GM12878 (cell line): Measurements from ENCODE around the gene CAPN15. TPM values are rescaled to one million over a fixed set of nuclear protein-coding genes. Genes with fewer than 3 reads are reported as not detected.

Source experiments
- ATAC-seq: fragments of 200-7000 bp; cut with Tn5 transposase; 3 replicates; pipeline ENCODE4 v1.9.1; 2020; ENCODE audit warnings: mild to moderate bottlenecking, moderate library complexity
- BruUV-seq: library from RNA; stranded (reverse); fragments of 400-500 nt; replicated peaks from 2 replicates; lab custom pipeline; 2021; lab: Mats Ljungman, UMichigan
- CTCF ChIA-PET: fragments of 300-600 bp; sonication (Branson Sonifier 250); formaldehyde crosslinking; extraction: SDS; loops from one replicate; lab custom pipeline; 2021; ENCODE audit warnings: inconsistent platforms; lab: Yijun Ruan, JAX
- POLR2A ChIA-PET: fragments of 350-600 bp; formaldehyde crosslinking; extraction: SDS; loops from one replicate; lab custom pipeline; 2021; ENCODE audit warnings: inconsistent platforms; lab: Charles Lee
- RAD21 ChIA-PET: fragments of 300-600 bp; sonication (Branson Sonifier 250); formaldehyde crosslinking; loops from one replicate; lab custom pipeline; 2023; ENCODE audit warnings: antibody characterized with exemption; ENCODE audit not compliant: unreplicated experiment; lab: Charles Lee
- SMC1A ChIA-PET: fragments of 300-600 bp; sonication (Branson Sonifier 250); formaldehyde crosslinking; loops from one replicate; lab custom pipeline; 2023; ENCODE audit not compliant: unreplicated experiment, uncharacterized antibody; lab: Charles Lee
- DNase-seq: peaks from one replicate; pipeline ENCODE4 v3.0.0-alpha.2; 2011; ENCODE audit warnings: low read depth, low spot score
- FAIRE-seq: peaks from 3 replicates; lab custom pipeline; 2011; peaks lifted over from hg19 to GRCh38; lab: Jason Lieb, UNC
- H2AFZ ChIP-seq: 2 replicates; pipeline ENCODE4 v1.6.0; 2011; ENCODE audit warnings: low read depth, low read length, control low read depth; ENCODE audit not compliant: control insufficient read depth
- H3K27ac ChIP-seq: 2 replicates; pipeline ENCODE4 v1.5.1; 2011; ENCODE audit warnings: control low read depth; ENCODE audit not compliant: control insufficient read depth, insufficient read depth
- H3K27me3 ChIP-seq, 2 experiments: replicated peaks in 1 of 2; 2 replicates each; pipeline versions ENCODE4 v1.6.0 to v1.6.1; 2011; ENCODE audit warnings: low read length in 1 of 2; ENCODE audit not compliant: control insufficient read depth in 2 of 2, insufficient read depth in 2 of 2
- H3K36me3 ChIP-seq, 2 experiments: 2 replicates each; pipeline ENCODE4 v1.5.1; 2011; ENCODE audit warnings: low read length in 1 of 2; ENCODE audit not compliant: control insufficient read depth in 2 of 2, insufficient read depth in 2 of 2
- H3K4me1 ChIP-seq: 2 replicates; pipeline ENCODE4 v1.6.1; 2011; ENCODE audit warnings: mild to moderate bottlenecking, low read length, moderate library complexity, mixed read lengths; ENCODE audit not compliant: control insufficient read depth, insufficient read depth
- H3K4me2 ChIP-seq: 2 replicates; pipeline ENCODE4 v1.6.0; 2011; ENCODE audit warnings: control low read depth; ENCODE audit not compliant: control insufficient read depth, insufficient read depth
- H3K4me3 ChIP-seq: fragments of 200-600 bp; sonication (generic); 2 replicates; pipeline ENCODE4 v1.5.1; 2016
- H3K79me2 ChIP-seq: 2 replicates; pipeline ENCODE4 v1.6.0; 2011; ENCODE audit warnings: low read length; ENCODE audit not compliant: control insufficient read depth, insufficient read depth
- H3K9ac ChIP-seq: 2 replicates; pipeline ENCODE4 v1.8.0; 2011; ENCODE audit warnings: low read length, control low read depth, mixed read lengths; ENCODE audit not compliant: control insufficient read depth, insufficient read depth
- H3K9me3 ChIP-seq: replicated peaks from 3 replicates; pipeline ENCODE4 v1.5.1; 2011; ENCODE audit warnings: mild to moderate bottlenecking, low read length; ENCODE audit not compliant: control insufficient read depth, insufficient read depth
- H4K20me1 ChIP-seq: 2 replicates; pipeline ENCODE4 v1.6.0; 2011; ENCODE audit not compliant: control insufficient read depth, insufficient read depth
- BHLHE40 ChIP-seq, 2 experiments: fragments of 450-650 bp in 1 of 2; IDR thresholded peaks; 2 replicates each; pipeline ENCODE4 v1.6.1; 2011 to 2017; ENCODE audit warnings: low read depth in 2 of 2, borderline replicate concordance in 1 of 2, improper control_type of control experiment in 1 of 2, low read length in 1 of 2, mild to moderate bottlenecking in 1 of 2
- KLF5 ChIP-seq: fragments of 450-650 bp; IDR thresholded peaks from 2 replicates; pipeline ENCODE4 v1.6.1; 2014; ENCODE audit warnings: mild to moderate bottlenecking; ENCODE audit not compliant: partially characterized antibody
- TARDBP ChIP-seq: IDR thresholded peaks from 2 replicates; pipeline ENCODE4 v1.6.1; 2016; ENCODE audit warnings: borderline replicate concordance
- WGBS: methylation state at CpG from one replicate; pipeline ENCODE4 v1.1.6; 2016; ENCODE audit warnings: low lambda C conversion rate; ENCODE audit not compliant: insufficient replicate concordance, insufficient coverage; ENCODE audit errors: missing lambda C conversion rate; 5-methylcytosine and 5-hydroxymethylcytosine counted together
- in situ Hi-C: fragments of 300-500 bp; cut with MboI; formaldehyde crosslinking; loops from 9 replicates; pipeline ENCODE4 v1.14.3; 2018; ENCODE audit warnings: mixed read lengths
- intact Hi-C: fragments of 100-400 bp; cut with micrococcal nuclease; formaldehyde crosslinking; loops from one replicate; pipeline ENCODE4 v1.14.2; 2022; ENCODE audit not compliant: unreplicated experiment
- polyA plus RNA-seq, 11 experiments: library from polyadenylated mRNA; depleted of rRNA in 4 of 11; unstranded in 6 of 11; stranded (reverse) in 5 of 11; fragments of >200 nt; fragmentation: Nextera tagmentation in 4 of 11; fragmentation: Illumina TruSeq in 1 of 11; extraction: Ambion mirVana in 4 of 11; extraction: Trizol in 1 of 11; gene quantifications; 1 replicate in 1 of 11; 2 replicates in 10 of 11; pipeline versions ENCODE4 v1.2.1 to v1.2.3, GENCODE V29; 2011 to 2016; ENCODE audit warnings: inconsistent platforms in 2 of 11, missing spikeins in 2 of 11, low read depth in 1 of 11
- total RNA-seq, 4 experiments: library from RNA; depleted of rRNA in 3 of 4; stranded (reverse); fragments of >200 nt in 3 of 4; fragmentation: Illumina TruSeq in 1 of 4; extraction: Trizol in 1 of 4; gene quantifications; 2 replicates each; pipeline versions ENCODE4 v1.2.1 to v1.2.3, GENCODE V29; 2013 to 2021
- TF ChIP-seq, protein P1 (sequence below): IDR thresholded peaks from 2 replicates; pipeline ENCODE4 v1.6.1; 2012; ENCODE audit warnings: low read depth, low read length, improper control_type of control experiment

CAPN15 gene
- total and polyA plus RNA-seq, 10 of the 15 experiments (the other 5 are each of a cell fraction or from before 2014, with no cell fraction given) = 0.40 to 78.5 (median 8.3) TPM

DNA sequence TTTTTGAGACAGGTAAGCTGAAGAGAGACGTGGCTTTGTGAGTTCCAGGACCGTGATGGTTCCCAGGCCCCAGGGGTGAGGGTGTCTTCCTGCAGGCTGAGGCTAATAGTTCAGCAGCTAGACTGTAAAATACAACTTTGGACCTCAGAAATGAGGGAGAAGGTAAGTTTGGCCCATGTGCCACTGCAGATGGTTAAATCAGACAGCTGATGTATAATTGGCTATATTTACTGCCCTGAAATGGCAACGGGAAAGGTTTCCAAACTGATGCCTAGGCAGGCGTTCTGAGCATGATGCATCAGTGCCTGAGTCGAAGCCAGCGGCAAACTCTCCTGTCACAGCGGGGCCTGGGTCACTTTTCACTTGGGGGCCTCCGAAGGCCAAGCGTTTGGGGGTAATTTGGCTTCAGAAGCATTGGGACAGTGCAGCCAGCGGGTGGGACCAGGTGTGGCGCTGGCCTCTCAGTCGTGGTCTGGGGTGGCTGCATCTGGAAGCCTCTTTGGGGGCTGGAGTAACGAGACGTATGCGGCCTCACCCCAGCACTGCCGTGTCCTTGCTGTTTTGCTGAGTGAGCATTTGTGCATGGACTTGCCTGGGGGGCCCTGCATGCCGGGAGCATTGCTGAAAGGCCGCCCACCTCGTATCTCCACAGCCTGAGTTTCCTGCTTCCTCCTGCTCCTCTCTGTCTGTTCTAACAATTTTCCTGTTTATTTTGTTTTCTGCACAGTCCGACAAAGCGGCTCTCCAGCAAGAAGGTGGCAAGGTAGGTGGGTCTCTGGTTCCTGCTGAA is 31.2 kb upstream of the CAPN15 start:
- H3K4me2 ChIP-seq = no peak overlapping the region
- ChIA-PET POLR2A (no interaction called here), RAD21 (no interaction called here), CTCF (no interaction called here), SMC1A (no interaction called here)
- H3K79me2 ChIP-seq = no peaks in the 10 kb centered on the region
- H3K4me3 ChIP-seq = no peak overlapping the region
- no peaks in the 10 kb centered on the region for H3K27me3 ChIP-seq
- BruUV-seq = no TSS peak
- H3K36me3 ChIP-seq = no peaks in the 10 kb centered on the region; a peak in 3 of 4 replicates
- H3K9ac ChIP-seq = no peak overlapping the region
- H3K27ac ChIP-seq = no peak overlapping the region
- no peak for TF ChIP-seq BHLHE40 (IDR thresholded peaks at IDR 0.05; ENCODE audit: borderline replicate concordance in 1 of 2, low read depth in 2 of 2, low read length in 1 of 2)
- no peak for TF ChIP-seq KLF5
- no peaks in the 10 kb centered on the region for H4K20me1 ChIP-seq
- no peak overlapping the region for H2AFZ ChIP-seq
- DNase-seq (no peak), ATAC-seq (no peak), FAIRE-seq (no peak)
- in situ Hi-C loops = no loop called here
- H3K9me3 ChIP-seq = no peaks in the 10 kb centered on the region
- intact Hi-C loops = loop anchor here (10.0 kb wide), 1 partner anchor 101 kb away; the partner anchor contains the start of gene NME4
- 86% methylated on average over 21 of the region's 21 CpGs for WGBS
- H3K4me1 ChIP-seq = no peaks in the 10 kb centered on the region

DNA sequence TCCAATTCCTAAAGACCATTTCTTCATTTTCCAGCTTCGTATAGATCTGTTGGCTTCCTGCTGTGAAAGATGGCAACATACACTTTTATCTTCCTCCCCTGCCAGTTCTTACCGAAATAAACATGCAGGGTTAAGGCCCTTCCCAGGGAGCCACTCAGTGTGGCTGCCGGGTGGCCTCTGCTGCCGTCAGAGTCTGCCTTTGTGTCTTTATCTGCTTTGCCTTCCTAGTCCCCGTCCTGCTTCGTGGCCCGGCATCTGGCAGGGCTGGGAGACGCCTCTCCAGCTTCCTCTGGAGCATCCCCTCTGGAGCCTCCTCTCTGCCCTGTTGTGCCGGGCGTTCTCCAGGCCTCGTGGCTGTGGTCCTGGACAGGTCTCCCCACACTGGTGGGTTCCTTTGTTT is 30.3 kb upstream of the CAPN15 start:
- Histone ChIP-seq H3K4me2 (no peak overlapping the region), H3K9ac (no peak overlapping the region), H3K79me2 (no peaks in the 10 kb centered on the region), H3K4me3 (no peak overlapping the region), H3K27ac (no peak overlapping the region), H3K27me3 (no peaks in the 10 kb centered on the region), H3K36me3 (no peaks in the 10 kb centered on the region; a peak in 3 of 4 replicates), H3K9me3 (no peaks in the 10 kb centered on the region), H3K4me1 (no peaks in the 10 kb centered on the region), H4K20me1 (no peaks in the 10 kb centered on the region), H2AFZ (no peak overlapping the region)
- in situ Hi-C loops (no loop called here), intact Hi-C loops (loop anchor here (10.0 kb wide), 1 partner anchor 102 kb away; the partner anchor contains the start of gene NME4)
- no peak for DNase-seq
- CTCF ChIA-PET = interaction anchor here (1.3 kb wide), 1 partner anchor 390 kb away, joined by 3 read pairs; no protein-coding TSS in a partner anchor
- ATAC-seq = no peak
- RAD21 ChIA-PET = no interaction called here
- no peak for FAIRE-seq
- SMC1A ChIA-PET = interaction anchor here (0.7 kb wide), 1 partner anchor 105 kb away, joined by 3 read pairs; no protein-coding TSS in a partner anchor
- POLR2A ChIA-PET = interaction anchor here (0.6 to 0.9 kb wide), 2 partner anchors 69 to 868 kb away, joined by 3 to 4 read pairs; no protein-coding TSS in a partner anchor
- no TSS peak for BruUV-seq
- no peak for TF ChIP-seq TARDBP
- TF ChIP-seq, protein P1, sequence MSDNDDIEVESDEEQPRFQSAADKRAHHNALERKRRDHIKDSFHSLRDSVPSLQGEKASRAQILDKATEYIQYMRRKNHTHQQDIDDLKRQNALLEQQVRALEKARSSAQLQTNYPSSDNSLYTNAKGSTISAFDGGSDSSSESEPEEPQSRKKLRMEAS = no peak
- 97% methylated on average over 11 of the region's 11 CpGs for WGBS
